Activated CD4-positive, alpha-beta T cell treated with anti-CD3 and anti-CD28 coated beads, Interleukin-2, amount 10 ng/mL, durations not matched to agents 24 days and 14 days (primary cell): Measurements from ENCODE around the gene MPZL1. TPM values are rescaled to one million over a fixed set of nuclear protein-coding genes. Genes with fewer than 3 reads are reported as not detected.
"Not testable (repeated sequence)": the region's sequence is repeated elsewhere in the genome, so short reads cannot be mapped to it uniquely, and the experiment has no call there.

Experiments used
- DNase-seq: peaks from one replicate; pipeline ENCODE4 v3.0.0; 2022
- H3K27ac Mint-ChIP-seq: one replicate; pipeline ENCODE4 v1.8.0; 2022; ENCODE audit warnings: mild to moderate bottlenecking, mixed read lengths
- H3K27me3 Mint-ChIP-seq: one replicate; pipeline ENCODE4 v1.8.0; 2022; ENCODE audit warnings: mixed read lengths
- H3K36me3 Mint-ChIP-seq: one replicate; pipeline ENCODE4 v1.8.0; 2022; ENCODE audit warnings: low read depth, mild to moderate bottlenecking, mixed read lengths
- H3K4me1 Mint-ChIP-seq: one replicate; pipeline ENCODE4 v1.8.0; 2021; ENCODE audit warnings: mixed read lengths
- H3K4me3 Mint-ChIP-seq: one replicate; pipeline ENCODE4 v1.8.0; 2022; ENCODE audit warnings: mild to moderate bottlenecking, moderate library complexity, mixed read lengths
- H3K9me3 Mint-ChIP-seq: one replicate; pipeline ENCODE4 v1.8.0; 2021; ENCODE audit warnings: mixed read lengths
- intact Hi-C: fragments of 100-400 bp; cut with micrococcal nuclease; formaldehyde crosslinking; loops from one replicate; pipeline ENCODE4 v1.15.1; 2023
- total RNA-seq: library from RNA; stranded (reverse); gene quantifications from 2 replicates; pipeline ENCODE4 v1.2.3, GENCODE V29; 2022

MPZL1 gene
- total RNA-seq, 1 donor from 2014 or later, result 41.8 TPM

- H3K36me3 Mint-ChIP-seq, H3K4me3 Mint-ChIP-seq, DNase-seq, intact Hi-C loops, H3K27ac Mint-ChIP-seq, H3K9me3 Mint-ChIP-seq, H3K27me3 Mint-ChIP-seq: not testable (repeated sequence)
- H3K4me1 Mint-ChIP-seq, result peaks cover 26% of the 10 kb centered on the region
These were observed 84.9 kb downstream of the MPZL1 start for GRCh38 chr1:167806676-167807075.

DNA sequence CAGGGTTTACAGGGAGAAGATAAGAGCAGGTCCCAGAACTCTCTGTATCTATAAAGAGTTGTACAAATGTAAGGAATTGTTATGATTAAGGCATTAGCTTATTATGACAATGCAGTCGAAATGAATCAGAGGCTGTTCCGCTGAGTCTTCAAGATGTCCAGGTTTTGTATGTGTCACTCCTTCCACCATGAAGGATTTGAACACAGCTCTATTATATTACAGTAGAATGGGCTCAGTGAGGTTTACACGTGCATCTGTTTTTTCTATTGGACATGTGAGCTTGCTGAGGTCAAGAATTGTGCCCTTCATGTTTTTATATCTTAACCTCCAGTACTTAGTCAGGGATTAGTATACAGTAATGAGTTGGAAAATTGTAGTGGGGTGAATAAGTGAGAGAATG, 86.3 kb downstream of the MPZL1 start:
- Mint-ChIP-seq H3K4me3 (no peak overlapping the region), H3K27ac (no peak overlapping the region), H3K36me3 (peaks cover 5% of the 10 kb centered on the region), H3K9me3 (peaks cover 14% of the 10 kb centered on the region), H3K4me1 (peaks cover 26% of the 10 kb centered on the region), H3K27me3 (peaks cover 13% of the 10 kb centered on the region)
- intact Hi-C loops, result no loop called here
- no peak for DNase-seq

GRCh38 chr1:167808690-167809089, 86.9 kb downstream of the MPZL1 start:
- H3K27ac Mint-ChIP-seq, result no peak overlapping the region
- peaks cover 16% of the 10 kb centered on the region for H3K27me3 Mint-ChIP-seq
- intact Hi-C loops, result no loop called here

GRCh38 chr1:167812972-167813371, 91.2 kb downstream of the MPZL1 start:
- Mint-ChIP-seq H3K4me3 (no peak overlapping the region), H3K27ac (no peak overlapping the region), H3K36me3 (peaks cover 5% of the 10 kb centered on the region), H3K27me3 (peaks cover 22% of the 10 kb centered on the region), H3K4me1 (peaks cover 3% of the 10 kb centered on the region), H3K9me3 (peaks cover 24% of the 10 kb centered on the region)
- intact Hi-C loops, result no loop called here
- DNase-seq, result no peak

More at GRCh38 chr1:167808690-167809089, 86.9 kb downstream of the MPZL1 start:
- H3K9me3 Mint-ChIP-seq, result peaks cover 17% of the 10 kb centered on the region
- peaks cover 5% of the 10 kb centered on the region for H3K36me3 Mint-ChIP-seq
- H3K4me3 Mint-ChIP-seq, result no peak overlapping the region
- H3K4me1 Mint-ChIP-seq, result peaks cover 20% of the 10 kb centered on the region
- DNase-seq, result no peak

DNA sequence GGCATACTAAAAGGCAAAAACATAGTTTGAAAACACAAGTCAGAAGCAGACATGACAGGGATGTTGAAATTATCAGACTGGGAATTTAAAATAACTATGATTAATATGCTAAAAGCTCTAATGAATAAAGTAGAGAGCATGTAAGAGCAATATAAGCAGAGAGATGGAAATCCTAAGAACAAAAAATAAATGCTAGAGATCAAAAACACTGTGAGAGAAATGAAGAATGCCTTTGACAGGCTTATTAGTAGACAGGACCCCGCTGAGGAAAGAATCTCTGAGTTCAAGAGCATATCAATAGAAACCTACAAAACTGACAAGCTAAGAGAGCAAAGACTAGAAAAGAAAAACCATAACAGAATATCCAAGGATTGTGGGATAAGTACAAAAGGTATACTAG, 93.9 kb downstream of the MPZL1 start:
- Mint-ChIP-seq H3K27ac (no peak overlapping the region), H3K36me3 (peaks cover 8% of the 10 kb centered on the region), H3K4me3 (no peak overlapping the region), H3K4me1 (peaks cover 4% of the 10 kb centered on the region), H3K9me3 (peaks cover 19% of the 10 kb centered on the region), H3K27me3 (peaks cover 23% of the 10 kb centered on the region)
- DNase-seq, result no peak
- intact Hi-C loops, result no loop called here

- peak; percentile 75 for DNase-seq
- Mint-ChIP-seq H3K4me3 (peak overlapping the region; percentile 86), H3K27me3 (peaks cover 17% of the 10 kb centered on the region), H3K9me3 (peaks cover 7% of the 10 kb centered on the region), H3K36me3 (peaks cover 3% of the 10 kb centered on the region), H3K27ac (peak overlapping the region; percentile 69), H3K4me1 (peaks cover 11% of the 10 kb centered on the region)
- intact Hi-C loops, result no loop called here
These were observed 98.3 kb downstream of the MPZL1 start for GRCh38 chr1:167819849-167820683.

DNA sequence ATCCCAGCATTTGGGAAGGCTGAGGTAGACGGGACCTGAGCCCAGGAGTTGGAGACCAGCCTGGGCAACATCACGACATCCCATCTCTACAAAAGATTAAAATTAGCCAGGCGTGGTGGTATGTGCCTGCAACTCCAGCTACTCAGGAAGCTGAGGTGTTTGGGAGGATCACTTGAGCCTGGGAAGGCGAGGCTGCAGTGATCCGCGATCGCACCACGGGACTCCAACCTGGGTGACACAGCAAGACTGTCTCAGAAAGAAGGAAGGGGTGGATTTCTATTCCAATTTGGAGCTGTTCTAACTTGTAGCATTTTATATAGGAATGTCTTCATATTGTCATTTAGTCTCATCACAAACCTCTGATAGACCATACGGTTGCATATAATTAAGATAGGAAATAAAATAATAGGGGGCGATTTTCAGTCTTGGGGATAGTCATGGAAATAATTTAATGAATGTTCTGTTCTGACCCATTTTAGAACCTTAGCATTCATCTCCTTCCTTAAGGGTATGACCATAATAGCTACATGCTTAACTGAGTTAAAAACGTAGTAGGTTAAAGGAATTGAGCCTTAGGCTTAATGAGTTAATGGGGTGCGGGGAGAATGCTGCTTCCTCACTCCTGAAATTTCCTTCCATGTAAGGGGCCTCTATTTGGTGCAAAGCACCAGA, 99.0 kb downstream of the MPZL1 start:
- DNase-seq, result no peak
- Mint-ChIP-seq H3K27ac (no peak overlapping the region), H3K4me1 (peaks cover 11% of the 10 kb centered on the region), H3K36me3 (peaks cover 3% of the 10 kb centered on the region), H3K27me3 (peaks cover 12% of the 10 kb centered on the region), H3K9me3 (peaks cover 3% of the 10 kb centered on the region), H3K4me3 (no peak overlapping the region)
- intact Hi-C loops, result no loop called here

DNA sequence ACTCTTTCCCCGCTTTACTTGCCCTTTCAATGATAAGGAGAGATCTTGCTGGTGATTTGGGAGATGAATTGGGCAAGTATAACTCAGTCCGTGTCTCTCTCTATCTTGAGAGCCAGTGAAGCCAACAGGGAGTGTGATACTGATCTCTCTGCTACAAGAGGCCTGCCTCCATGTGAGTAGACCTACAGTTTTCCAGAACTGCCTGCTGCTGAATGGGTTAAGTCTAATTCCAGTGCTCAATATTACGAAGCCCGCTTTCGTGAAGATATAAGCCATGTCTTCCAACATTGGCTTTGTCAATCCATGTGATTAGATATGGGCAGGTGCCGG, 99.5 kb downstream of the MPZL1 start:
- Mint-ChIP-seq H3K36me3 (peaks cover 3% of the 10 kb centered on the region), H3K27me3 (peaks cover 11% of the 10 kb centered on the region), H3K4me1 (peaks cover 11% of the 10 kb centered on the region), H3K27ac (no peak overlapping the region), H3K9me3 (no peaks in the 10 kb centered on the region), H3K4me3 (no peak overlapping the region)
- intact Hi-C loops, result no loop called here
- no peak for DNase-seq

- peaks cover 11% of the 10 kb centered on the region for H3K27me3 Mint-ChIP-seq
- H3K27ac Mint-ChIP-seq, result no peak overlapping the region
- intact Hi-C loops, result no loop called here
- H3K4me3 Mint-ChIP-seq, result no peak overlapping the region
- no peaks in the 10 kb centered on the region for H3K9me3 Mint-ChIP-seq
- no peak for DNase-seq
- peaks cover 11% of the 10 kb centered on the region for H3K4me1 Mint-ChIP-seq
- peaks cover 3% of the 10 kb centered on the region for H3K36me3 Mint-ChIP-seq
These were observed 100.3 kb downstream of the MPZL1 start for GRCh38 chr1:167821969-167822685.

- Mint-ChIP-seq H3K4me1 (peaks cover 11% of the 10 kb centered on the region), H3K4me3 (no peak overlapping the region), H3K36me3 (peaks cover 3% of the 10 kb centered on the region), H3K9me3 (no peaks in the 10 kb centered on the region), H3K27ac (no peak overlapping the region), H3K27me3 (peaks cover 11% of the 10 kb centered on the region)
- intact Hi-C loops, result no loop called here
- no peak for DNase-seq
These were observed 102.5 kb downstream of the MPZL1 start for GRCh38 chr1:167824163-167824794.

DNA sequence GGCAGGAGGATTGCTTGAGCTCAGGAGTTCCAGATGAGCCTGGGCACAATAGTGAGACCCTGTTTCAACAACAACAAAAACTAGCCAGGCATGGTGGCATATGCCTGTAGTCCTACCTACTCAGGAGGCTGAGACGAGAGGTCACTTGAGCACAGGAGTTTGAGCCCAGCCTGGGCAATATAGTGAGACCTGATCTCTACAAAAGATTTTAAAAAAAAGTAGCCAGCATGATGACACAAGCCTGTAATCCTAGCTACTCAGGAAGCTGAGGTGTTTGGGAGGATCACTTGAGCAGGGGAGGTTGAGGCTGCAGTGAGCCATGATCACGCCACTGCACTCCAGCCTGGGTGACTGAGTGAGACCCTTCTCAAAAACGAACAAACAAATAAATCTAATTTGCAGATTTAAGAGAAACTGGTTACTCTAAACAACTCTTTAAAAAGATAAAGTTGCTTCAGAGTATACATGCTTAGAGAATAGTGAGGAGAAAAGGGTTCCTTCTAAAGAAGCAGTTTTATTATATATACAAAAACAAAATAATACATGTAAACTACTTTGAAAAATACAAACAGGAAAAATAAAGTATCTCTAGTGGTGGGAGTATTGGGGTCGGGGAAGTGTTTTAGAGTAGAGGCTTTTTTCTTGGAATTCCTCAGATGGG, 103.8 kb downstream of the MPZL1 start:
- Mint-ChIP-seq H3K27ac (no peak overlapping the region), H3K4me3 (no peak overlapping the region), H3K36me3 (no peaks in the 10 kb centered on the region), H3K27me3 (peaks cover 11% of the 10 kb centered on the region), H3K9me3 (no peaks in the 10 kb centered on the region), H3K4me1 (peaks cover 7% of the 10 kb centered on the region)
- DNase-seq, result no peak
- intact Hi-C loops, result no loop called here

- Mint-ChIP-seq H3K9me3 (no peaks in the 10 kb centered on the region), H3K36me3 (no peaks in the 10 kb centered on the region), H3K4me3 (no peak overlapping the region), H3K27me3 (peaks cover 7% of the 10 kb centered on the region), H3K27ac (no peak overlapping the region), H3K4me1 (peaks cover 7% of the 10 kb centered on the region)
- intact Hi-C loops, result no loop called here
- DNase-seq, result no peak
These were observed 104.3 kb downstream of the MPZL1 start for GRCh38 chr1:167826127-167826526.

GRCh38 chr1:167829868-167830267, 108.1 kb downstream of the MPZL1 start:
- no peak for DNase-seq
- no peaks in the 10 kb centered on the region for H3K4me1 Mint-ChIP-seq
- H3K27ac Mint-ChIP-seq, result no peak overlapping the region
- H3K9me3 Mint-ChIP-seq, result no peaks in the 10 kb centered on the region
- H3K4me3 Mint-ChIP-seq, result no peak overlapping the region
- no peaks in the 10 kb centered on the region for H3K36me3 Mint-ChIP-seq
- no peaks in the 10 kb centered on the region for H3K27me3 Mint-ChIP-seq
- intact Hi-C loops, result no loop called here
